ENCODE measurements around the gene PPFIA3.

GRCh38 chr19:49070416-49070815, 48.9 kb upstream of the PPFIA3 start:
- TF ChIP-seq CTCF (IDR thresholded peaks at IDR 0.05; ENCODE audit: control extremely low read depth in 1 of 3, insufficient read depth in 1 of 3, low read depth in 1 of 3, low read length in 3 of 3) (no peak), ZNF274 (IDR thresholded peaks at IDR 0.05; ENCODE audit: borderline replicate concordance, extremely low read depth, low read length) (no peak), CREB1 (IDR thresholded peaks at IDR 0.05) (no peak), POLR2A (IDR thresholded peaks at IDR 0.05; ENCODE audit: control extremely low read depth in 1 of 2, low read depth in 2 of 2, low read length in 2 of 2) (no peak), RNF2 (IDR thresholded peaks at IDR 0.05; ENCODE audit: borderline replicate concordance, low read depth, low read length, missing control alignments, poor library complexity, severe bottlenecking) (no peak), RFX5 (IDR thresholded peaks at IDR 0.05; ENCODE audit: borderline replicate concordance, low read depth, low read length) (no peak)

Measured in H1 (cell line).